NCI-H1694 treated with DMSO at 0.1 percent for 48 hours (cell line): Measurements from ENCODE around the gene ROMO1.
"Not testable (repeated sequence)": the region's sequence is repeated elsewhere in the genome, so short reads cannot be mapped to it uniquely, and the experiment has no call there.

Experiments
- DNase-seq: peaks from one replicate; lab custom pipeline; 2025; lab: John Stamatoyannopoulos, UW

ROMO1 gene

GRCh38 chr20:35681960-35682359, 17.2 kb upstream of the ROMO1 start:
- DNase-seq: no peak

- not testable (repeated sequence) for DNase-seq
Observed at GRCh38 chr20:35685368-35685767, 13.8 kb upstream of the ROMO1 start.

- DNase-seq: not testable (repeated sequence)
Observed at GRCh38 chr20:35686872-35687271, 12.3 kb upstream of the ROMO1 start.

GRCh38 chr20:35690265-35690664, 8.9 kb upstream of the ROMO1 start:
- DNase-seq: no peak

GRCh38 chr20:35695245-35695749, 3.9 kb upstream of the ROMO1 start:
- DNase-seq: no peak

- no peak for DNase-seq
Observed at GRCh38 chr20:35695978-35696377, 3.2 kb upstream of the ROMO1 start.

- DNase-seq: no peak
Observed at GRCh38 chr20:35697696-35698297, 1.4 kb upstream of the ROMO1 start.

- DNase-seq: no peak
Observed at GRCh38 chr20:35698298-35699126, 693 bp upstream of the ROMO1 start.

GRCh38 chr20:35699957-35700624, 886 bp downstream of the ROMO1 start:
- DNase-seq: no peak

GRCh38 chr20:35700625-35701148, 1.5 kb downstream of the ROMO1 start:
- no peak for DNase-seq

GRCh38 chr20:35702051-35702823, 3.0 kb downstream of the ROMO1 start:
- no peak for DNase-seq

GRCh38 chr20:35702824-35703695, 3.9 kb downstream of the ROMO1 start:
- DNase-seq: no peak

- no peak for DNase-seq
Observed at GRCh38 chr20:35704514-35705261, 5.5 kb downstream of the ROMO1 start.

- DNase-seq: not testable (repeated sequence)
Observed at GRCh38 chr20:35705894-35706293, 6.7 kb downstream of the ROMO1 start.

- DNase-seq: not testable (repeated sequence)
Observed at GRCh38 chr20:35706591-35707529, 7.7 kb downstream of the ROMO1 start.

GRCh38 chr20:35708502-35708901, 9.3 kb downstream of the ROMO1 start:
- no peak for DNase-seq

GRCh38 chr20:35709259-35709658, 10.1 kb downstream of the ROMO1 start:
- no peak for DNase-seq

GRCh38 chr20:35710039-35710438, 10.8 kb downstream of the ROMO1 start:
- DNase-seq: no peak
